Adrenal gland (tissue), 12 donors: Measurements from ENCODE around the gene CASS4. TPM values are rescaled to one million over a fixed set of nuclear protein-coding genes. Genes with fewer than 3 reads are reported as not detected.
A peak's percentile ranks its signal among the peaks of the same experiment; 100 is the strongest.

Experiments used
- DNase-seq, 7 donors: peaks; one replicate each; pipeline ENCODE4 v3.0.0-alpha.2; 2019 to 2020
- H3K27ac ChIP-seq, 5 donors: fragments of 200-600 bp; sonication (generic) in 4 of 5; 1 replicate in 3 of 5; 2 replicates in 2 of 5; pipeline versions ENCODE4 v1.5.1 to v1.8.0; 2016 to 2020; ENCODE audit warnings: mild to moderate bottlenecking in 1 of 5
- H3K27me3 ChIP-seq: fragments of 200-600 bp; 2 replicates; pipeline ENCODE4 v1.8.0; 2021
- H3K36me3 ChIP-seq, 2 donors: fragments of 200-600 bp; replicated peaks in 1 of 2; 1 replicate in 1 of 2; 2 replicates in 1 of 2; pipeline versions ENCODE4 v1.5.1 to v1.8.0; 2018 to 2022
- H3K4me1 ChIP-seq, 2 donors: fragments of 200-600 bp; replicated peaks in 1 of 2; 1 replicate in 1 of 2; 2 replicates in 1 of 2; pipeline versions ENCODE4 v1.5.1 to v1.8.0; 2018 to 2021
- H3K4me3 ChIP-seq, 4 donors: fragments of 200-600 bp; sonication (generic) in 3 of 4; one replicate each; pipeline ENCODE4 v1.5.1; 2016 to 2018
- H3K9me3 ChIP-seq, 3 donors: fragments of 200-600 bp; sonication (generic) in 1 of 3; replicated peaks in 1 of 3; 1 replicate in 2 of 3; 2 replicates in 1 of 3; pipeline versions ENCODE4 v1.5.1 to v1.8.0; 2016 to 2021
- CTCF ChIP-seq, 6 experiments: fragments of 450-650 bp in 4 of 6; fragments of 200-600 bp in 2 of 6; sonication (generic) in 1 of 6; IDR thresholded peaks; 1 replicate in 5 of 6; 2 replicates in 1 of 6; pipeline versions ENCODE4 v1.5.1 to v1.8.0; 2016 to 2021; ENCODE audit warnings: antibody characterized with exemption in 6 of 6, mild to moderate bottlenecking in 2 of 6, moderate library complexity in 1 of 6
- POLR2A ChIP-seq, 2 donors: fragments of 450-650 bp; IDR thresholded peaks; one replicate each; pipeline ENCODE4 v1.6.1; 2017; ENCODE audit warnings: antibody characterized with exemption in 2 of 2, mild to moderate bottlenecking in 2 of 2, moderate library complexity in 1 of 2
- WGBS, 4 donors: extraction: QIAGEN DNeasy Blood & Tissue Kit in 2 of 4; methylation state at CpG; one replicate each; pipeline versions ENCODE4 v1.1.5 to v1.1.7; 2013 to 2017; 5-methylcytosine and 5-hydroxymethylcytosine counted together
- intact Hi-C, 2 donors: fragments of 100-400 bp; cut with DNase I; formaldehyde crosslinking; loops; one replicate each; pipeline versions ENCODE4 v1.14.1 to v1.15.0; 2022 to 2023
- polyA plus RNA-seq, 3 donors: library from polyadenylated mRNA; stranded (reverse); fragments of 200-250 nt in 2 of 3; fragments of 350-450 nt in 1 of 3; fragmentation: Illumina TruSeq in 1 of 3; extraction: RNeasy Lipid Tissue Mini Kit (QIAGEN cat#74804) in 1 of 3; gene quantifications; one replicate each; pipeline ENCODE4 v1.2.3, GENCODE V29; 2013 to 2014
- total RNA-seq, 9 donors: library from RNA; depleted of rRNA in 4 of 9; stranded (reverse); fragments of >200 nt in 4 of 9; fragments of 120-200 nt in 1 of 9; fragmentation: NEBNext Ultra II Directional in 1 of 9; extraction: Animal tissue kit (Norgen Biotek cat#: 25700) in 1 of 9; gene quantifications; one replicate each; pipeline versions ENCODE4 v1.1.0 to v1.2.4, GENCODE V29; 2013 to 2023
- donor health status: healthy with polysubstance abuse.
- donor health status: Bipolar disorder and iron deficiency.
- donor health status: DM: yes; HTN: yes; CAD: no.
- donor health status: DM: no; HTN: no; CAD: no.
- donor health status: DM: no; HTN: no; CAD: no.
- donor health status: DM: yes; HTN: yes; CAD: no.

CASS4 gene
- total and polyA plus RNA-seq, 12 donors = 0.37 to 4.7 (median 1.4) TPM

GRCh38 chr20:56414842-56415765, 3.0 kb downstream of the CASS4 start:
- H3K36me3 ChIP-seq = no peaks in the 10 kb centered on the region
- H3K27ac ChIP-seq = no peak overlapping the region
- H3K4me3 ChIP-seq = no peak overlapping the region
- intact Hi-C loops = no loop called here
- DNase-seq = peak in 1 of 7 donors; percentile 41
- H3K4me1 ChIP-seq = peaks cover 0 to 16% of the 10 kb centered on the region in 2 donors
- no peak for TF ChIP-seq CTCF (IDR thresholded peaks at IDR 0.05)
- H3K9me3 ChIP-seq = no peaks in the 10 kb centered on the region
- H3K27me3 ChIP-seq = no peaks in the 10 kb centered on the region
- WGBS, 4 donors = 77 to 81% (median 79%) methylated on average over 12 of the region's 12 CpGs

- TF ChIP-seq POLR2A (IDR thresholded peaks at IDR 0.05) (no peak), CTCF (IDR thresholded peaks at IDR 0.05) (no peak)
These were observed 5.3 kb downstream of the CASS4 start for GRCh38 chr20:56417402-56417801.

GRCh38 chr20:56417911-56418310, 5.9 kb downstream of the CASS4 start:
- intact Hi-C loops = no loop called here
- 72 to 83% (median 79%) methylated on average over 4 of the region's 4 CpGs for WGBS, 4 donors
- peak overlapping the region in 2 of 5 donors; percentile 33 to 48 for H3K27ac ChIP-seq
- no peak overlapping the region for H3K4me3 ChIP-seq
- peaks cover 0 to 4% of the 10 kb centered on the region in 2 donors for H3K4me1 ChIP-seq
- TF ChIP-seq POLR2A (IDR thresholded peaks at IDR 0.05) = no peak
- no peaks in the 10 kb centered on the region for H3K36me3 ChIP-seq
- H3K27me3 ChIP-seq = no peaks in the 10 kb centered on the region
- DNase-seq = peak in 1 of 7 donors; percentile 20
- no peaks in the 10 kb centered on the region for H3K9me3 ChIP-seq

More at GRCh38 chr20:56417402-56417801, 5.3 kb downstream of the CASS4 start:
- H3K27ac ChIP-seq = peak overlapping the region in 1 of 5 donors; percentile 33
- intact Hi-C loops = no loop called here
- DNase-seq = peak in 1 of 7 donors; percentile 39
- 90 to 91% (median 90%) methylated on average over 7 of the region's 7 CpGs for WGBS, 4 donors
- H3K9me3 ChIP-seq = no peaks in the 10 kb centered on the region
- H3K4me3 ChIP-seq = no peak overlapping the region
- no peaks in the 10 kb centered on the region for H3K36me3 ChIP-seq
- H3K27me3 ChIP-seq = no peaks in the 10 kb centered on the region
- H3K4me1 ChIP-seq = peaks cover 0 to 4% of the 10 kb centered on the region in 2 donors

- peak overlapping the region in 2 of 5 donors; percentile 33 to 48 for H3K27ac ChIP-seq
- WGBS, 4 donors = 68 to 76% (median 70%) methylated on average over 11 of the region's 11 CpGs
These were observed 6.4 kb downstream of the CASS4 start for GRCh38 chr20:56418385-56418861.

More at GRCh38 chr20:56418385-56418861, 6.4 kb downstream of the CASS4 start:
- peak in 1 of 7 donors; percentile 39 for DNase-seq
- H3K27me3 ChIP-seq = no peaks in the 10 kb centered on the region
- H3K9me3 ChIP-seq = no peaks in the 10 kb centered on the region
- peaks cover 0 to 4% of the 10 kb centered on the region in 2 donors for H3K4me1 ChIP-seq
- intact Hi-C loops = no loop called here
- no peak overlapping the region for H3K4me3 ChIP-seq
- no peaks in the 10 kb centered on the region for H3K36me3 ChIP-seq
- TF ChIP-seq POLR2A (IDR thresholded peaks at IDR 0.05) (no peak), CTCF (IDR thresholded peaks at IDR 0.05) (no peak)
